Measurements from ENCODE around the gene MRPL1.

GRCh38 chr4:77834403-77834802 is 28.2 kb upstream of the MRPL1 start:
- TF ChIP-seq CTCF (IDR thresholded peaks at IDR 0.05 in 4 of 5, conservative IDR thresholded peaks at IDR 0.05 in 1 of 5), result no peak
- TF ChIP-seq POLR2A (IDR thresholded peaks at IDR 0.05), result no peak
